GM10266 (cell line): Measurements from ENCODE around the gene ETV3L.

Experiments
- DNase-seq: peaks from one replicate; pipeline ENCODE4 v3.0.0; 2012; ENCODE audit errors: extremely low spot score
- TF ChIP-seq, protein P1 (sequence below): IDR thresholded peaks from 2 replicates; pipeline ENCODE4 v1.5.1; 2012; ENCODE audit warnings: mild to moderate bottlenecking, low read depth; ENCODE audit not compliant: control insufficient read depth, insufficient read depth; ENCODE audit errors: missing control alignments

ETV3L gene

DNA sequence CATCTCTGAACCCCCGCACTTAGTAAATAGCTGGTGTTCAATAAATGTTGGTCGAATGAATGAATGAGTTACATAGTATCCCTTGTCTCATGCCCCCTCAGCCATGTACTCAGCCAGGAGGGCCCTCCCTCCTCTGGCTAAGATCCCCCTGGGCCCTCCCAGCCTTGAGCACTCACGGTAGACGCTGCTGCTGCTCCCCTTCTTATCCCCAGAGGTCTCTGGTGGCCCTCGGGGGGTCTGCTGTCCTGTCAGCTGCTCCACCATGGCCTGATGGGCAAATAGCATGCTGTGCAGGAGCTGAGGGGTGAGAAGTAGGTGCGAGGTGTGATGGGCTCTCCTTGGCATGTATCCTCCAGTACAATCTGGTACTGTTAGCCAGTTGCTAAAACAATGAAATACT, 1.9 kb downstream of the ETV3L start:
- DNase-seq = no peak
- TF ChIP-seq, protein P1, sequence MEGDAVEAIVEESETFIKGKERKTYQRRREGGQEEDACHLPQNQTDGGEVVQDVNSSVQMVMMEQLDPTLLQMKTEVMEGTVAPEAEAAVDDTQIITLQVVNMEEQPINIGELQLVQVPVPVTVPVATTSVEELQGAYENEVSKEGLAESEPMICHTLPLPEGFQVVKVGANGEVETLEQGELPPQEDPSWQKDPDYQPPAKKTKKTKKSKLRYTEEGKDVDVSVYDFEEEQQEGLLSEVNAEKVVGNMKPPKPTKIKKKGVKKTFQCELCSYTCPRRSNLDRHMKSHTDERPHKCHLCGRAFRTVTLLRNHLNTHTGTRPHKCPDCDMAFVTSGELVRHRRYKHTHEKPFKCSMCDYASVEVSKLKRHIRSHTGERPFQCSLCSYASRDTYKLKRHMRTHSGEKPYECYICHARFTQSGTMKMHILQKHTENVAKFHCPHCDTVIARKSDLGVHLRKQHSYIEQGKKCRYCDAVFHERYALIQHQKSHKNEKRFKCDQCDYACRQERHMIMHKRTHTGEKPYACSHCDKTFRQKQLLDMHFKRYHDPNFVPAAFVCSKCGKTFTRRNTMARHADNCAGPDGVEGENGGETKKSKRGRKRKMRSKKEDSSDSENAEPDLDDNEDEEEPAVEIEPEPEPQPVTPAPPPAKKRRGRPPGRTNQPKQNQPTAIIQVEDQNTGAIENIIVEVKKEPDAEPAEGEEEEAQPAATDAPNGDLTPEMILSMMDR = no peak

DNA sequence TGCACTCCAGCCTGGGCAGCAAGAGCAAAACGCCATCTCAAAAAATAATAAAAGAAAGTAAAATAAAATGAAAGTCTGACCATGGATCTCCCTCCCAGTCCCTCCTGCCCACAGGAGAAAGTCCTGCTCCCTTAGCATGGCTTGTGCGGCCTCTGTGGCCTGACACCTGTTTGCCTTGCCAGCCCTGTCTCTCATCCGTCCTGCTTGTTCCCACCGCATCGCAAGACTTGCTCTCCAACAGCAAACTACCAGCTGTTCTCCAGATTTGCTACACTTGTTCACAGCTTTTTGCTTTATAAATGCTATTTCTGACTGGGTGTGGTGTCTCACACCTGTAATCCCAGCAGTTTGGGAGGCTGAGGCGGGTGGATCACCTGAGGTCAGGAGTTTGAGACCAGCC, 2.7 kb downstream of the ETV3L start:
- DNase-seq = no peak
- TF ChIP-seq, protein P1 = no peak

DNA sequence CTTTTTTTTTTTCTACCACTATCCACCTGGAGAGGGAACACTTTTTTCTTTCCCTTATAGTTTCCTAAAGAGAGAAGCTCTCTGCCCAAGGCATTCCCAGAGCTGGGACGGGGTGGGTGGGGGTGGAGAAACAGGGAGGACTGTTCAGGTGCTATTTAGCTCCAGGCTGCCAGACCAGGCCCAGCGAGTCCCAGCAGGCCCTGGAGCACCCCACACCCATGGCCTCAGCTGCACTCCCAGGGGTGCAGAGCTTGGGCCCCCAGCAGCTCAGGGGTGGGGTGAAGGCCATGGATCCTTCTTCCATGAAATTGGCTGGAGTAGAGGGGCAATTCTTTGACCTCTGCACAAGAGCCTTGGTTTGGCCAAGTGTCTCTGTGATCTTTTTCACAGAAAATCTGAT, 4.1 kb downstream of the ETV3L start:
- TF ChIP-seq, protein P1 = no peak
- DNase-seq = no peak

DNA sequence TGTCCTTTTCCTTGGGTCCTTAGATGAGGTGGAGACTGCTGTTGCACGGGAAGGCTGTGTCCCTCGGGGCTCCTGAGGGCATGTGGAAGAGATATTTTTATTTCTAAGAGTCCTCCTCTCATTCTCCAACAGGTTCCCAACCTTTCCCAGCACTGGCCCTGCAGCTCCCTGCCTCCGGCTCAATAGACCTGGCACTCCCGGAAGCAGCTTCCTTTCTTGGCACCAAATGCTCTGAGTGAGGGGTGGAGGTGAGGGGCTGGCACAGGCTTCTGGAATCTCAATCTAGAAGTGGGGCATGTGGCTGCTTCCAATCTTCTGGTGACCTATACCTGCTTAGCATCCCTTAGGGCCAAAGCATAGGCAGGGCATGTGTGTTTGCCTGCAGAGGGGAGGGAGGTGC, 4.5 kb downstream of the ETV3L start:
- TF ChIP-seq, protein P1 = no peak
- no peak for DNase-seq

DNA sequence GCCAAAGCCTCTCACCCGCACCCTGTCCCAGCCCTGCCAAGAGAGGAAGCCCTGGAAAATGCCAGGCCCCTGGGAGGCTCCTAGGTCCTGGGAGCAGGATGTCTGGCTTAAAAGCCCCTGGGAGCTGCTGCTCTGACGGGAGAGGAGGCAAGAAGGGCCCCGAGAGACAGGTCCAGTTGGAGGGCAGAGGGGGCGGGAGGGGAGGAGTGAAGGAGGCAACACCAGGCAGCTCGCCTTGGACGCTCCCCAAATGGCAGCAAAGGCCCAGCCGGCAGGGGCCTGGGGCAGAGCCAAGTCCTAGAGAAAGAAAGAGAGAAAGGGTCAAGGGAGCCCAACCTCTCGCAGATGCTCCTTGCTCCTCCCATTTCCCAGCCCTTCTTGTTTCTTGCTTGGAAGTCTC, 6.8 kb downstream of the ETV3L start:
- TF ChIP-seq, protein P1 = no peak
- DNase-seq = no peak

DNA sequence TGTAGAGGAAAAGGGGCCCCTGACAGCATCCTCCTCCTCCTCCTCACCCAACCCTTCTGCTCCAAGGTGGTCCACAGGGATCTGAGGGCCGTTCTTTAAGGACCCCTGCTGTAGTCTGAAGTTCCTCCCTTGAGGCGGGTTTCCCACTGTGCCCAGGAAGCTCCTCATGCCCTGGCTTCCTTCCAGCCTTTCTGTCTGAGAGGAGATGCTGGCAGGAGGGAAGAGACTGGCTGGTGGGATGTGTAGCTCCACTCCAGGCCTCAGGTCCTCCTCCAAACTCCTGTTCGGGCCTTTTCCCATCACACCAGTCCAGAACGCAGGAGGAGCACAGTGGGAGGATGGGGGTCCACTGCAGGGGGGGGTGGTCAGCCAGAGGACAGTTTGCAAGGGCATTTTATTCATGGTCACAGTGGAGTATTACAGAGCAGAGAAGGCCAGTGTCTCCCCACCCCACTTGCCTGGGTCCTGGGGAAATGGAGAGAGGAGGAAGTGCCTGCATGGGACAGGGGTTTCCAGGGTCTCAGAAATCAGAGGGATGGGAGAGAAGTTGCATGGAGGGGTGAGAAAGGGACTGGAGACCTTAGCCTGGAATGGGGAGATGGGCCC, 7.8 kb downstream of the ETV3L start:
- TF ChIP-seq, protein P1 = no peak
- DNase-seq = no peak

DNA sequence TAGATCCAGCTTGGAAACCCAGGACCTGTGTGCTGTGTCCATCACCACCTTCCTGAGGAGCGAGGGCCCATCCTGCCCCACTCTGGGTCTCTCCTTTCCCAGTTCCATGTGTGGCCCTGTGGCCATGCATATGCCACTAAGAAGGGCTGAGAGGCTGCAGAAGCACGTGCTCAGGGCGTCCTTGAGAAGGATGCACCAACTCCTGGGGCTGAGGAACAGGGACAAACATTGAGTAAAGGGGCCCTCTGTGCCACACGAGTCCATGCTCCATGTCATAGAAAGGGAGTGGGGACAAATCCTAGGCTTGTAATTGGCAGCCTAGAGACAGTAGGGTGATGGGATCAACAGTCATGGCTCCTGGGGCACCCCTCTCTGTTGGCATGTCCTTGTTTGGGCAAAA, 8.4 kb downstream of the ETV3L start:
- TF ChIP-seq, protein P1 = no peak
- no peak for DNase-seq
